Measurements from ENCODE around the gene RNU1-2.
"Not testable (repeated sequence)": the region's sequence is repeated elsewhere in the genome, so short reads cannot be mapped to it uniquely, and the experiment has no call there.

RNU1-2 gene

GRCh38 chr1:16925635-16926490 is 30.1 kb downstream of the RNU1-2 start:
- peak in 2 of 58 donors; percentile 37 to 65 for DNase-seq

- DNase-seq, result peak in 35 of 58 donors; percentile 19 to 82 (median 47)
Observed at GRCh38 chr1:16926491-16927073, 30.8 kb downstream of the RNU1-2 start.

- no peak for DNase-seq
Observed at GRCh38 chr1:16927256-16927655, 31.5 kb downstream of the RNU1-2 start.

GRCh38 chr1:16927711-16928485 is 32.1 kb downstream of the RNU1-2 start:
- DNase-seq, result no peak

- not testable (repeated sequence) for DNase-seq
Observed at GRCh38 chr1:16929146-16930041, 33.6 kb downstream of the RNU1-2 start.

GRCh38 chr1:16931206-16931934 is 35.6 kb downstream of the RNU1-2 start:
- DNase-seq, result not testable (repeated sequence)

- DNase-seq, result peak in 5 of 58 donors; percentile 7 to 57 (median 29)
Observed at GRCh38 chr1:16933945-16934344, 38.2 kb downstream of the RNU1-2 start.

- not testable (repeated sequence) for DNase-seq
Observed at GRCh38 chr1:16936580-16936979, 40.8 kb downstream of the RNU1-2 start.

GRCh38 chr1:16938351-16939321 is 42.9 kb downstream of the RNU1-2 start:
- no peak for DNase-seq

- DNase-seq, result not testable (repeated sequence)
Observed at GRCh38 chr1:16939386-16940180, 43.8 kb downstream of the RNU1-2 start.

- no peak for DNase-seq
Observed at GRCh38 chr1:16944038-16944437, 48.3 kb downstream of the RNU1-2 start.

- not testable (repeated sequence) for DNase-seq
Observed at GRCh38 chr1:16945512-16945911, 49.7 kb downstream of the RNU1-2 start.
